Choroid plexus epithelial cell (primary cell): Measurements from ENCODE around the gene SYS1.

ENCODE experiments used
- DNase-seq: peaks from one replicate; pipeline ENCODE4 v3.0.0-alpha.2; 2010; ENCODE audit warnings: low read depth
- H3K4me3 ChIP-seq: 2 replicates; pipeline ENCODE4 v1.5.1; 2011; ENCODE audit warnings: low read depth, mild to moderate bottlenecking, control low read depth, low read length, moderate library complexity
- TF ChIP-seq, protein P1 (sequence below): conservative IDR thresholded peaks from 2 replicates; pipeline ENCODE4 v1.5.1; 2011; ENCODE audit warnings: low read depth, mild to moderate bottlenecking, control low read depth, inconsistent platforms, low read length, moderate library complexity

The SYS1 gene

DNA sequence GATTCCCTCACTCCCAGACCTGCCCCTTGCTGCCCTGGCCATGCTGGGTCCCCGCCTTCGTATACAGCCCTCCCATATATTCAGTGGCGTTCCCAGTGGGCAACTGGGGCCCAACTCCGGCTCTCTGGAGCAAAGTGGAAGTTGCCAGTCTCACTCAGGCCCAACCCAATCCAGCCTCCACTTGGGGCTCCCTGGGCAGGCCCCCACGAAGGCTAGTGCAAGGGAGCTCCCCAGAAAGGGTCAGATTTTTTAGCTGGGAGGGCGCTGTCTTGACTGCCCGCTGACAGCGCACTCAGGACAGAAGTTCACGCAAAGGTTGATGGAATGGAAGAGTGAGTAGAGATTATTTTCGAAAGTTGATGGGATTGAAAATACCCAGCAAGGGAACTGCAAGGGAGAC is 9.3 kb downstream of the SYS1 start:
- H3K4me3 ChIP-seq = no peak overlapping the region
- no peak for DNase-seq

DNA sequence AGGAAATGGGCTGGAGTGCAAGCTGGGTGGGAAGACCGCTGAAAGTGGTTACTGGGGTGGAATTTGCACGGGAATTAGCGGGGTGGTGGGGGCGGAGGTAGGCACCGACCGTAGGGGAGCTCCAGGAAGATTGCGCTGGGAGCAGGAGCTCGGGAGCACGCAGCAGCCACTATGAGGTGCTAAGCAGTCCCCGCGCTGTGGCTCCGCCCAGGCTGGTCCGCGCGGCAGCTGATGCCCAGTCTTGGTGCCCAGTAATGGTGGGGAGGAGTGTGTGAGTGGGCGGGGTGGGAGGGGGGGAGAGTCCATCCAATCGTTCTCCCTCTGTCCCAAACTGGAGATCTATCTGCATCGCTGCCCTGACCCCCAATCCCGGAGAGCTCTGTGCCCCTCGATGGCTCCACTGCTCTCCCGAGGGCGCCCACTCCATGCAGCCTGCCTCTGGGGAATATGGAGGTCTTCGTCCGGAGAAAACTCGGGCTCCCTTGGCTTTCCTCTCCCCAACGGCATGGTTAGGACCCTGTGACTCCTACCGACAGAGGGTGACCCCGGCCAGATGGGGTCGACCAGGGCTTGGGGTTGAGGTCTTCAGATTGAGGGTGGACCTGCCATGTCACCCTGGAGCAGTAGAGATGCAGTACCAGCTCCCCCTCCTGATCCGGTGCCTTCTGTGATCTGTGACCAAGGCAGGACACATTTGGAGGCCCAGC is 9.8 kb downstream of the SYS1 start:
- TF ChIP-seq, protein P1, sequence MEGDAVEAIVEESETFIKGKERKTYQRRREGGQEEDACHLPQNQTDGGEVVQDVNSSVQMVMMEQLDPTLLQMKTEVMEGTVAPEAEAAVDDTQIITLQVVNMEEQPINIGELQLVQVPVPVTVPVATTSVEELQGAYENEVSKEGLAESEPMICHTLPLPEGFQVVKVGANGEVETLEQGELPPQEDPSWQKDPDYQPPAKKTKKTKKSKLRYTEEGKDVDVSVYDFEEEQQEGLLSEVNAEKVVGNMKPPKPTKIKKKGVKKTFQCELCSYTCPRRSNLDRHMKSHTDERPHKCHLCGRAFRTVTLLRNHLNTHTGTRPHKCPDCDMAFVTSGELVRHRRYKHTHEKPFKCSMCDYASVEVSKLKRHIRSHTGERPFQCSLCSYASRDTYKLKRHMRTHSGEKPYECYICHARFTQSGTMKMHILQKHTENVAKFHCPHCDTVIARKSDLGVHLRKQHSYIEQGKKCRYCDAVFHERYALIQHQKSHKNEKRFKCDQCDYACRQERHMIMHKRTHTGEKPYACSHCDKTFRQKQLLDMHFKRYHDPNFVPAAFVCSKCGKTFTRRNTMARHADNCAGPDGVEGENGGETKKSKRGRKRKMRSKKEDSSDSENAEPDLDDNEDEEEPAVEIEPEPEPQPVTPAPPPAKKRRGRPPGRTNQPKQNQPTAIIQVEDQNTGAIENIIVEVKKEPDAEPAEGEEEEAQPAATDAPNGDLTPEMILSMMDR = no peak
- no peak overlapping the region for H3K4me3 ChIP-seq
- DNase-seq = no peak

More for the DNA sequence above, 9.3 kb downstream of the SYS1 start:
- TF ChIP-seq, protein P1 = no peak

DNA sequence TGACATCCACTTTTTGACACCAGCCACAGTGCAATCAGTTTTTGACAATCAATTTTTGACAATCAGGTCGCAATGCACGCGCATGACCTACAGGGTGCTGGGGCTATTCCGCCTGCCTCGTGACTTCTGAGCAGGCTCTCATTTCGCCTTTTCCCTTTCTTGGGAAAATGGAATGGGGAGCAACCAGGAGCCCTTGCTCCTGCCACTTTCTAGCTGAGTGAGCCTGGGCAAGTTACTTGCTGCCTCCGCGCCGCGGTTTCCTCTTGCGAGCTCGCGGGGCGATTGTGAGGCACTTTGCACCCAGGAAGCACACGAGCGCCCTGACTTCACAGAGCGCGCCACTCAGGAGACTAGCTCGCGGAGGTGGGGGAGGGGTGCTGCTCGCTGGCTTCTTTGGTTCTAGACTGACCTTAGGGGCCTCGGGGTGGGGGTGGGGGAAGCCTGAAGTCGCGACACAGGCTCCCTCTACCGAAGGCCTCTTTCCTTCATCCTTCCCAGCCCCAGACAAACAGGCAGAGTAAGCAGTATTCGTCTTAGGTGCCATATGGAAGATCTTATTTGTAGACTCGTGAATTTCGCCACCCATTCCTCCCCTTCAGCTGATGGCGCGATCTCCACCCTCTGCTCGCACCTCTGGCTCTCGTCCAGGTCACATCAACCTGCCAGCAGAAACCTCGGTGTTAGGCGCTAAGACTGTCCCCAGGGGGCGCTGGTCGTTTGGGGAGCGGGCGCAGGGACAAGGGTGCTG is 10.6 kb downstream of the SYS1 start:
- TF ChIP-seq, protein P1 = peak; percentile 95
- peak; percentile 87 for DNase-seq
- H3K4me3 ChIP-seq = peak overlapping the region; percentile 63

DNA sequence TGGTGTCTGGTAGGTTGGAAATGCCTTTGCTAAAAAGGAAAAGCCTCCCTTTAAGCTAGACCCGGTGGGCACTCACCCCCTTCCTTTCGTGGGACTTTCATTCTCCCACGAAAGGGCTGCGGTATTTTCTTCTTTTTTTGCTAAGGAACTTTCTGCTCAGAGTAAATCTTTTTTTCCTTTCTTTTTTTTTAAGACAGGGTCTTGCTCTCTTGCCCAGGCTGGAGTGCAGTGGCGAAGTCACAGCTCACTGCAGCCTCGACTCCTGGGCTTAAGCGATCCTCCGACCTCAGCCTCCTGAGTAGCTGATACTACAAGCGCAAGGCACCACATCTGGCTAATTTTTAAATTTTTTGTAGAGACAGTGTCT is 11.1 kb downstream of the SYS1 start:
- TF ChIP-seq, protein P1 = no peak
- no peak overlapping the region for H3K4me3 ChIP-seq
- DNase-seq = no peak

DNA sequence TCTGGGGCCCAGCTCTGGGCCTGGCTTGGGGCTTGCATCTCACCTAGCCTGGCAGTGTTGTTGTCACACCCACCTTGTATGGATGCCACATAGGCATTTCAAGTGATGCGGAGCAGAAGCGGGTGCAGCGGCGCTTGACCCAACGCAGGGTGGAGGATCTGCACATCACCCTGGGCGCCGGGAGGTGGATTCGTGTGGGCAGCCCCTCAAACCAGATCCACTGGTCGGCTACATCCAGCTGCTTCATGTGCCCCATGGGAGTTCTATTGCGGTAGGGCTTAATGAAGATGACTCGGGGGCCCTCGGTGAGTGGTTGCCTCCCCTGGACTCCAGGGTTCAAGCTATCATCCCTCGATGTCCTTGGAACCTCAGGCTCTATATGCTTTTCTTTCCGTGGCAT is 12.0 kb downstream of the SYS1 start:
- DNase-seq = no peak
- H3K4me3 ChIP-seq = no peak overlapping the region
- TF ChIP-seq, protein P1 = no peak

DNA sequence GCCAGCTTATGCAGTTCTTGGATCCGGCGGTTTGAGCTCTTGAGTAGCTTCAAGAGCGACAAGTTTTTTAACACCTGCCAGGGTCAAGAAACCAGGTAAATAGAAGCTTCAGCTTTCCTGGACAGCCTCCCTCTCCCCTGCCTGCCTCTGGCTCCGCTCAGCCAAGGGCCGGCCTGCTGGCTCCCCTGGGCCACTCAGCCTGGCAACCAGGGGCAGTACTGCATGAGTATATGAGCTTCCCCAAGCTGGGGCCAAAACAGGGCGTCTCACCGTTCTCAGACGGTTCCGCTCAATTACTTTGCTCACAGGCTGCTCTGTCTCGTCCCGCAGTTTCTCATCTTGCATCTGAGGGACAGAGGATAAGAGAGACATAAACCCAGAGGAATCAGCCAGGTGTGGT is 14.3 kb downstream of the SYS1 start:
- DNase-seq = no peak
- TF ChIP-seq, protein P1 = no peak
- H3K4me3 ChIP-seq = no peak overlapping the region
